ENCODE results near the gene DPY19L2.
"Not testable (repeated sequence)": the region's sequence is repeated elsewhere in the genome, so short reads cannot be mapped to it uniquely, and the experiment has no call there.

DPY19L2 gene

GRCh38 chr12:63668028-63668799 is at the start of gene DPY19L2:
TSS of gene DPY19L2 (minus strand) at chr12:63668493. CDS start at chr12:63668393, 100 bp downstream.
- DNase-seq (ENCODE audit: low read depth): peak; percentile 61

GRCh38 chr12:63716891-63717290 is 48.6 kb upstream of the DPY19L2 start:
- DNase-seq (ENCODE audit: low read depth): not testable (repeated sequence)

DNA sequence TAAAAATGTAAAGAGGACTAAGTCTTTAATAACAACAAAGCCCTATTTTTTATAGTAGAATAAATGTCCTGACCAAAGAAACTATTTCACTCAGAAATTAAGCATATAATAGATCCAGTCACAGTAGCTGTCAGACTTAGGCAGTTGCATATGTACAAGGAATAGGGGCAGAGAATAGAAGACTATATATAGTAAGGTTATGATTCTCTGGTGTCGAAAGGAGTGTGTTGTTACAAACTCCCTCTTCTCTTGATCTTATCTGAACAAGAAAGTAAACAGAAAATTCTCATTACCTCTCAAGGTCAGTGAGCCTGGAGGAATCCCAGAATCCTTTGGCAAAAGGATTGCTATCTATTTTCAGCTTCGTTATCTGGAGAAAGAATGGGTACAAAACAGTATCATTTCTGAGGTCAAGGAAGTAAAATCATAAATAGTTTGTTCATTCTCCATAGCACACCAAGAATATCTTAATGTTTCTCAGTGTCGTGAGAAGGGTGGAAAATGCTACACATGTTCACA is 46.9 kb upstream of the DPY19L2 start:
- not testable (repeated sequence) for DNase-seq (ENCODE audit: low read depth)

DNA sequence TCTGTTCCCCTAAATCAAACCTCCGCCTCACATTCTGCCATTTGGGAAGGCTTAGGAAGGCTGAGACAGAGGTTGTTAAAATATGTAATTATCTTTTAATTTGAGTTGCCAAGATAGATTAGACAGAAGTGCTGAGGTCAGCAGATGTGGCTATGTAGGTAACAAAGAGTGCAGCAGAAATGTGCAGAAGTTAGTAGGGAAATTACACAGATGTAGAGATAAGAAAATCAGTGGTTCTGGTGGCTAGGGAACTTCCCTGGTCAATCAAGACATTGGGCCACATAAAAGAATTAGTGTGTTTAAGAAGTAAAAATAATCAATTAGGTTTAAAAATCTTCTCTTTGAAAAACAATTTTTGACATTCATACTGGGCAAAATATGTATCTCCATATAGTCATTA is 46.1 kb upstream of the DPY19L2 start:
- DNase-seq (ENCODE audit: low read depth): not testable (repeated sequence)

GRCh38 chr12:63713681-63714075 is 45.4 kb upstream of the DPY19L2 start:
- not testable (repeated sequence) for DNase-seq (ENCODE audit: low read depth)

DNA sequence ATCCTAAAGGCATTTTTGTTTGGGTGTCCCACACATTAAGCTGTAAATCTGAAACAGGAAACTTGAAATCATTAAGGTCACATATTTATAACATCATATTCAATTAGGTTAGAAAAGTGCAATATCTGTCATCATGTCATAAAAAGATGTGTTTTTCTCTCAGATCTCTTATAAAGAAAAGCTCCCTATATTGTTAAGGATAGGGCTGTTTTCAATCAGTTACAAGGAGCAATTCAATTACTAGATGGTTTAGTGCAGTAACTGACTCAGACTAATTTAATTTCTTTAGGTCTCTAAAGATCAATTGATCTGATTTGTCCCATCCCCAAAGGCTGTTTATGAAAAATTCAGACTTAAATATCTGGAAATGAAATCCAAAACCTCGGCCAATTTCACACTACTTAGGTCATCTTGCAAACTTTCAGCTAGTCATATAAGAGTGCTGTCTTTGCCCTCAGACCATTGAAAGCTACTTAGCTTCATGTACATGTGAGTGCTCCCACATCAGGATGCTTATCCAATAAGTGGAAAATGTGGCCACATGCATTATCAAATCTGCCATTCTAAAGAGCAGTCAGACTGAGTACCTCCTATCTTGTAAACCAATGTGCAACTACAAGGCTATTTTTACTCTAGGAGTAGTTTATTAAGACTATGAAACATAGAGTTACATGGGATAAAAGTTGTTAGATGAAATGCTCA is 44.8 kb upstream of the DPY19L2 start:
- not testable (repeated sequence) for DNase-seq (ENCODE audit: low read depth)

GRCh38 chr12:63712376-63712974 is 44.2 kb upstream of the DPY19L2 start:
- DNase-seq (ENCODE audit: low read depth): not testable (repeated sequence)

GRCh38 chr12:63711339-63711738 is 43.0 kb upstream of the DPY19L2 start:
- DNase-seq (ENCODE audit: low read depth): peak; percentile 56

DNA sequence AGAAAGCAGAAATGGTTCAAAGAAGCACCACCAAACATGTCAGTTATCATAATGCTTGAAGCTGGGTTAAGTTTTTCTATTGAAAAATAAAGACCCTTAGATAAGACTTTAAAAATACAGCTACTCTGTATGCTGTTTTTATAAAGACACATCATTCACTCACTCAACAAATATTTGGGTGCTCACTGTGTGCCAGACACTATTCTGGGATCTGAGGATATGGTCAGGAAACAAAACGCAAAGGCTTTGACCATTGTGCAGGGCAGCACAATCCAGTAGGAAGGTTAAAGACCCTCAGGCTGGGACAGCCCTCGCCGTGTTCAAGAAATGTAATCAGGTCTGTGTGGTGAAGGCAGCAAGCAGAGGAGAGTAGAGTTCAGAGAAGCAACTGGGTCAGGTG is 38.0 kb upstream of the DPY19L2 start:
- DNase-seq (ENCODE audit: low read depth): no peak

GRCh38 chr12:63699678-63700382 is 31.5 kb upstream of the DPY19L2 start:
- not testable (repeated sequence) for DNase-seq (ENCODE audit: low read depth)

DNA sequence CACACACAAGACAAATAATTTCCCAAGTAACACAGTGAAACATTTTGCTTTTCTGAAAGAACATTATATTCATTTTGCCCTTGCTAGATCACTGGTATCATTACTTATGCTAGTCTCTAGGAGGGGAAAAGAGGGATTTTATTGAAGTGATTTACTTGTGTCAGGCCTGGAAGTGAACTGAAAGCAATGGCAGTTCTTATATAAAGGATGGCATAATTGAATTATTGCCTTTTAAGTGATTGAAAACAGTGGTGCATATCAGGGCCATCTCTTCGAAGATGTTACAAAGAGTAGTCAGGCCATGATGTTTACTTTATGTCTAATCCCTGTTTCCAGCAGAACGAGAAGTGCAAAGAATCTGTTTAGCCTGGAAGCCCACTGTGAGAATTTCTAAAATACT is 30.7 kb upstream of the DPY19L2 start:
- DNase-seq (ENCODE audit: low read depth): not testable (repeated sequence)

DNA sequence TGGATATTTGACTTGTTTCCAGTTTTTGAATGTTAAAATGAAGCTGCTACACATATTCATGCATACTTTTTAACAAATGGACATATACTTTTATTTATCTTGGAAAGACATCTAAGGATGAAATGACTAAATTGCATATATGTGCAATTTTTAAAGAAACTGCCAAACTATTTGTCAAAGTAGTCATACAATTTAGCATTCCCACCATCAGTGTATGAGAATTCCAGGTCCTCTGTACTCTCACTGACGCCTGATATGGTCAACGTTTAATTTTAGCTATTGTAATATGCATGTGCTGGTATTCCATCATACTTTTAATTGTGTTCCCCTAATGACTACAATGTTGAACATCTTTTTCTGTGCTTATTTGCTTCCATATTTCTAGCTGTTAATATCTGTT is 22.5 kb upstream of the DPY19L2 start:
- DNase-seq (ENCODE audit: low read depth): not testable (repeated sequence)

DNA sequence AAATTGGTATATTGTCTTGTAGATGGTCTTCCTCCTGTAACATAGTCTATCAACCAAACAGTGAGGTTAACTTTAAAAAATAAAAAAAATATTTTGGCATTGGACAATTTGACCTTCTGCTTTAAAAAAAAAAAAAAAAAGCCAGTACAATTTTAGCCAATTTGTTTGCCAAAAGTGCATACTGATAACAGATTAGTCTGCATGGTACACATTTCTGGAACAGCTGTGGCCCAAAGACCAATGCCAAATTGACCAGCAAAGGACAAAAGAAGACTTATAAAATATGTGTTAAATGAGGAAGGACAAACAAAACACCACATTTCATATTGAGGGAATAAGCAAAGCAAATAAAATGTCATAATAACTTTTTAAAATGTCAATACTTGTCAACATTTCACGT is 20.8 kb upstream of the DPY19L2 start:
- not testable (repeated sequence) for DNase-seq (ENCODE audit: low read depth)

- not testable (repeated sequence) for DNase-seq (ENCODE audit: low read depth)
Observed at GRCh38 chr12:63686623-63687022, 18.3 kb upstream of the DPY19L2 start.

- not testable (repeated sequence) for DNase-seq (ENCODE audit: low read depth)
Observed at GRCh38 chr12:63685789-63686188, 17.5 kb upstream of the DPY19L2 start.

DNA sequence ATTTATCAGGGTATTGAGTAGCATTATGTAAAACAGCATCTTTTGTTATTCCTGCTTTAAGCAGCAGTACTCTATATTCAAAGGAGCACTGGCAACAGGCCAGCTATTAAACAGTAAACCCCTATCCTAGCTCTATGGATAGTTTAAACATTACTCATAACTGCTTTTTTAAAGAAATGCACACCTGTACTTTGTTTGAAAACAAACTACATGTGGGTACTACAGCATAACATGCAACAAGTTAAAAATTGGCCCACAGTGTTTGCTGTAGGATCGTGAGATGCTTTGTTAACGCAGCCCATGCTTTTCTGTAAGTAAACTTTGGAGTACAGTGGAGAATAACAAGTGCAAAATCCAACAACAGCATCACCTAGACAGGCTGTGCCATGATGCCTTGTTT is 14.3 kb upstream of the DPY19L2 start:
- DNase-seq (ENCODE audit: low read depth): not testable (repeated sequence)

- DNase-seq (ENCODE audit: low read depth): not testable (repeated sequence)
Observed at GRCh38 chr12:63680758-63681157, 12.5 kb upstream of the DPY19L2 start.

- not testable (repeated sequence) for DNase-seq (ENCODE audit: low read depth)
Observed at GRCh38 chr12:63672550-63672949, 4.3 kb upstream of the DPY19L2 start.

- not testable (repeated sequence) for DNase-seq (ENCODE audit: low read depth)
Observed at GRCh38 chr12:63669936-63670335, 1.6 kb upstream of the DPY19L2 start.

GRCh38 chr12:63669427-63669826 is 1.1 kb upstream of the DPY19L2 start:
- not testable (repeated sequence) for DNase-seq (ENCODE audit: low read depth)

DNA sequence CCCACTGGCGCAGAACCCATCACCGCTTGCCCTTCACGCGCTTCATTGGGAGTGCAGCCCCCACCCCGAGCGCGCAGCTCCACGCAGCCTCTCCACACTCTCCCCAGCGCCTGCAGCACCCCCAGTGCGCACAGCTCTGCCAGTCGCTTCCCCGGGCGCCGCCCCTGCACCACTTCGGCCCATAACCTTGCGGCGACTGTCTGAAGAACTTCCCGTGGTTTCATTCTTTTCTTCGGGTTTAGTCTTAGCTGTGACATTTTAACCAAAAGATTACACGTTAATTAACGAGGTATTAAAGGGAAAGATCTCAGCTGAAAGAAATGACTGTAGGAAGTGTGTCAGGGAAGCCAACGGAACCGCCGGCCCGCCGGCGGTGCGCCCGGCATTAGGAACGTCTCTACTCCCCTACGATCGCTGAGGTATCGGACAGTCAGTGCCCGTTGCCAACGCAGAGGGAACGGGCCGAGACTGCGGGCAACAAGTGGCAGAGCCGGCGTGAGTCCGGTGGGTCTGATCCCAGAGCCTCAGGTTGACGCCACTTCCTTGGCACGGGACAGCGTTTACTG is 590 bp upstream of the DPY19L2 start:
- not testable (repeated sequence) for DNase-seq (ENCODE audit: low read depth)

DNA sequence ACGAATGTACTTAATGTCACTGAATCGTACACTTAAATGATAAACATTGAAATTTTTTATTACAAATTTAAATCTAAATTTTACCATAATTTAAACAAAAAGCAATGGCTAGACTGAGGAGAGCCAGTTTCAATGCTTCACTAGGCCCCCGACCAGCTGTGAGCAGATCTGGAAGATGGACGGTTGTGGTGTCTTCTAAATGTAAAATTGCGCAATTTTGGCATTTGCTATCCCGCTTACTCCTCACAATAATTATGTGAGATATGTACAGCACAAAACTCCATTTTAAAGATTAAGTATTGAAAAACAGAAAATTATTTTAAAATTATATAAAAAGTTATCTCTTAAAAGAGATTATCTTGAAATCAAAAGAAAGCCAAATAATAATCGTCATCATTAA is 5.3 kb downstream of the DPY19L2 start:
- not testable (repeated sequence) for DNase-seq (ENCODE audit: low read depth)

Measured in HS-5 (cell line).